ENCODE results near the gene CCDC66.

GRCh38 chr3:56654460-56654859 lies 97.5 kb downstream of the CCDC66 start:
- TF ChIP-seq POLR2A (IDR thresholded peaks at IDR 0.05) = no peak
- TF ChIP-seq, protein P1, sequence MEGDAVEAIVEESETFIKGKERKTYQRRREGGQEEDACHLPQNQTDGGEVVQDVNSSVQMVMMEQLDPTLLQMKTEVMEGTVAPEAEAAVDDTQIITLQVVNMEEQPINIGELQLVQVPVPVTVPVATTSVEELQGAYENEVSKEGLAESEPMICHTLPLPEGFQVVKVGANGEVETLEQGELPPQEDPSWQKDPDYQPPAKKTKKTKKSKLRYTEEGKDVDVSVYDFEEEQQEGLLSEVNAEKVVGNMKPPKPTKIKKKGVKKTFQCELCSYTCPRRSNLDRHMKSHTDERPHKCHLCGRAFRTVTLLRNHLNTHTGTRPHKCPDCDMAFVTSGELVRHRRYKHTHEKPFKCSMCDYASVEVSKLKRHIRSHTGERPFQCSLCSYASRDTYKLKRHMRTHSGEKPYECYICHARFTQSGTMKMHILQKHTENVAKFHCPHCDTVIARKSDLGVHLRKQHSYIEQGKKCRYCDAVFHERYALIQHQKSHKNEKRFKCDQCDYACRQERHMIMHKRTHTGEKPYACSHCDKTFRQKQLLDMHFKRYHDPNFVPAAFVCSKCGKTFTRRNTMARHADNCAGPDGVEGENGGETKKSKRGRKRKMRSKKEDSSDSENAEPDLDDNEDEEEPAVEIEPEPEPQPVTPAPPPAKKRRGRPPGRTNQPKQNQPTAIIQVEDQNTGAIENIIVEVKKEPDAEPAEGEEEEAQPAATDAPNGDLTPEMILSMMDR (IDR thresholded peaks at IDR 0.05) = no peak

Measured in upper lobe of left lung (tissue), 4 donors.